Fibroblast of pulmonary artery (primary cell): ENCODE results near the gene DMAC2.
"Not testable (repeated sequence)": the region's sequence is repeated elsewhere in the genome, so short reads cannot be mapped to it uniquely, and the experiment has no call there.

Source experiments
- DNase-seq: peaks from one replicate; pipeline ENCODE4 v3.0.0-alpha.2; 2010; ENCODE audit warnings: low read depth
- H3K4me3 ChIP-seq: replicated peaks from 2 replicates; pipeline ENCODE4 v1.5.1; 2011; ENCODE audit warnings: low read depth, mild to moderate bottlenecking, control low read depth, low read length, moderate library complexity
- TF ChIP-seq, protein P1 (sequence below): IDR thresholded peaks from 2 replicates; pipeline ENCODE4 v1.5.1; 2011; ENCODE audit warnings: mild to moderate bottlenecking, control low read depth, low read length, inconsistent platforms; ENCODE audit errors: missing control alignments

DMAC2 gene

DNA sequence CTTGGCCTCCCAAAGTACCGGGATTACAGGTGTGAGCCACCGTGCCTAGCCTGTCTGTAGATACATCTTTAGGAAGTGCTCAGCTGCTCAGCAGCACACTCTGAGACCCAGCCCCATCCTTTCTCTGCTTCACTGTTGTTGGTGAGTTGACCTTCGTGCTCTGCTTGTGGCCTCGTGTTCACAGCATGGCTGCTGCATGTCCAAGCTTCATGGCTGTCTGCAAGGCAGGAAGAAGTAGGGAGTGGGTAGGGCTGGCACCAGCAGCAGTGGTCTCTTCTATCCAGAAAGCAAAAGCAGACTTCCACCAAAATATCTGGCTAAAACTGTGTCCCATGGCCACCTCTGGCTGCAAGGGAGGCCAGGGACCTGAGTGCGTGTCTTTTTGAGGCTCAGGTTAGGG is 26.8 kb downstream of the DMAC2 start:
- DNase-seq = no peak
- TF ChIP-seq, protein P1, sequence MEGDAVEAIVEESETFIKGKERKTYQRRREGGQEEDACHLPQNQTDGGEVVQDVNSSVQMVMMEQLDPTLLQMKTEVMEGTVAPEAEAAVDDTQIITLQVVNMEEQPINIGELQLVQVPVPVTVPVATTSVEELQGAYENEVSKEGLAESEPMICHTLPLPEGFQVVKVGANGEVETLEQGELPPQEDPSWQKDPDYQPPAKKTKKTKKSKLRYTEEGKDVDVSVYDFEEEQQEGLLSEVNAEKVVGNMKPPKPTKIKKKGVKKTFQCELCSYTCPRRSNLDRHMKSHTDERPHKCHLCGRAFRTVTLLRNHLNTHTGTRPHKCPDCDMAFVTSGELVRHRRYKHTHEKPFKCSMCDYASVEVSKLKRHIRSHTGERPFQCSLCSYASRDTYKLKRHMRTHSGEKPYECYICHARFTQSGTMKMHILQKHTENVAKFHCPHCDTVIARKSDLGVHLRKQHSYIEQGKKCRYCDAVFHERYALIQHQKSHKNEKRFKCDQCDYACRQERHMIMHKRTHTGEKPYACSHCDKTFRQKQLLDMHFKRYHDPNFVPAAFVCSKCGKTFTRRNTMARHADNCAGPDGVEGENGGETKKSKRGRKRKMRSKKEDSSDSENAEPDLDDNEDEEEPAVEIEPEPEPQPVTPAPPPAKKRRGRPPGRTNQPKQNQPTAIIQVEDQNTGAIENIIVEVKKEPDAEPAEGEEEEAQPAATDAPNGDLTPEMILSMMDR = no peak
- H3K4me3 ChIP-seq = no peak overlapping the region

GRCh38 chr19:41411968-41412265 is 27.8 kb downstream of the DMAC2 start:
- no peak overlapping the region for H3K4me3 ChIP-seq
- TF ChIP-seq, protein P1 = no peak
- no peak for DNase-seq

DNA sequence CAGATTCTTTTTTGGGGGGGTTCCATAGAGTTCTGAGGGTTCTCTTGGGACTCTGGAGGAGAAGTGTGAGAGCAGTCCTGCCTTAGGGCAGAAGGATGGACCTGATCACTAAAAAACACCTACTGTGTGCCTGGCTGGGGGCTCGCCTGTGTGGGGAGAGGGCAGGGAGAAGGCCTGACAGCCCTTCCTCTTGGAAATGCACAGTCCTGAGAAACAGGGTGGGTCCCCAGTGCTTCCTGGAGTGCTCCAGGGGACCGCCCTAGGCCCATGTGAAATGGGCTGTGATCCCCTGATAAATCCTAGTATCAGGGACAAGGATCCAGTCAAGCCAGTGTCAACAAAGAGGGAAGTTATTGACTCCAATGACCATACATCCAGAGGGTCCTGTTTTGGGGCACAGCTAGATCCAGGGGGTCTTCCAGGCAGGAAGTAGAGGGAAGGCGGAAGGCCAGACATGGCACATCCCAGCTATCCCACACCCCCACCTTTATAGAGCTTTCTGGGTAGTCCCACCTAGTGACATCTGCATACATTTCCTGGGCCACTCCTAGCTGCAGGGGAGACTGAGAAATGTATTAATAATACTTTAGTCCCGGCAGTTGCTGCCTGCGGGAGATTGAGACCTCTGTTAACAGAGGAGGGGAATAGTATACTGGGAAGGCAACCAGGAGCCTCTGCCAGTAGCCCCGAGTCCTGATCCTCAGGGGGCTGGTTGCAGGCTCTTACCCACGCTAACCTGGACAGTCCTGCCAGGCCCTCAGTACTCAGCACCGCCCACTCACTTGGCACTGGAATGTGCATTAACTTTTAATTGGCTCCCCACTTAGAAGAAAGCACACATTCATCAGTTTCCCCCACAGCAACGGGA is 28.4 kb downstream of the DMAC2 start:
- no peak for DNase-seq
- TF ChIP-seq, protein P1 = no peak
- H3K4me3 ChIP-seq = no peak overlapping the region

DNA sequence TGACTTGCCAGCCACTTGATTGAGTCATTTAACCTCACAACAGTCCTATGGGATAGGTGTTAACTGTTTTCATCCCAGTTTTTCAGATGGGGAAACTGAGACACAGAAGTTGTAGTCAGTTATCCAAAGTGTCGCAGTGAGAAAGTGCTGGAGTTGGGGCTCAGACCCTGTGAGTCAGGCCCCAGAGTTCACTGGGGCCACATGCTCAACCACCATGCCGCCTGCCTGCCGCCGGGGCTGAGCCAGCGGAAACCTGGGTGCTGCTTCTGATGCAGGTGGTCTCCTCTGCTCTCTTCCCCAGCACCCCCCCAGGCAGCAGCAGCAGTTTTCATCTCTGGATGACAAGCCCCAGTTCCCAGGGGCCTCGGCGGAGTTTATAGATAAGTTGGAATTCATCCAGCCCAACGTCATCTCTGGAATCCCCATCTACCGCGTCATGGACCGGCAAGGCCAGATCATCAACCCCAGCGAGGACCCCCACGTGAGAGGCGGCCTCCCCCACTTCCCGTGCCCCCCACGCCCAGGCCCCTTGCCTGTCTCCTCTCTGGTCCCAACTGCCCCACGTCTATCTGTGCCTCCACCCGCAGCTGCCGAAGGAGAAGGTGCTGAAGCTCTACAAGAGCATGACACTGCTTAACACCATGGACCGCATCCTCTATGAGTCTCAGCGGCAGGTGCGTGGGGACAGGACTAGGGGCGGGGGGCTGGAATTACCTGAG is 29.2 kb downstream of the DMAC2 start:
- DNase-seq = no peak
- TF ChIP-seq, protein P1 = no peak
- no peak overlapping the region for H3K4me3 ChIP-seq

DNA sequence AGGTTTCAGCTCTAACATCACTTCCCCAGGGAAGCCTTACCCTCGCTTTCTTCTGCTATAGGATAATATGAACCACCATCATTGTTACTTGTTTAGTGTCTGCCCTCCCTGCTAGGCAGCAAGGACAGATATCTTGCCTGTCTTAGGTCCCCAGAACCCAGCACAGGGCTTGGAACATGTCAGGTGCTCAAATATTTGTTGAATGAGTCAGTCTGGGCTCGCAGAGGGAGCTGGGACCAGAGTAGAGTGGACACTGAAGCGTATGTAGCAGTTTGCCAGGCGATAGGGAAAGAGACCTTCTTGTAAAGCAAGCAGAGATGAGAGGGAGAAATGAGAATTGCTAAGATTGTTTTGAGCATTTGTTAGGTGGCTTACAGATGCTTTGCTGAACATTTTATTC is 30.4 kb downstream of the DMAC2 start:
- H3K4me3 ChIP-seq = no peak overlapping the region
- DNase-seq = peak; percentile 51
- TF ChIP-seq, protein P1 = no peak

DNA sequence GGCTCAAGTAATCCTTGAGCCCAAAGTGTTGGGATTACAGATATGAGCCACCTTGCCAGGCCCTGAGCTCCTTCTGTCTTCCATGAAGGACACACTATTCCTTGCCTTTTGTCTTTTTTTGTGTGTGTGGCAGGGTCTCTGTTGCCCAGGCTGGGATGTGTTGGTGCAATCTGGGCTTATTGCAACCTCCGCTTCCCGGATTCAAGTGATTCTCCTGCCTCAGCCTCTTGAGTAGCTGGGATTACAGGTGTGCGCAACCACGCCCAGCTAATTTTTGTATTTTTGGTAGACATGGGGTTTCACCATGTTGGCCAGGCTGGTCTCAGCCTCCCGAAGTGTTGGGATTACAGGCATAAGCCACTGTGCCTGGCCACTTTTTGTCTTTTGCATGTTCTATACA is 30.9 kb downstream of the DMAC2 start:
- not testable (repeated sequence) for DNase-seq, H3K4me3 ChIP-seq

DNA sequence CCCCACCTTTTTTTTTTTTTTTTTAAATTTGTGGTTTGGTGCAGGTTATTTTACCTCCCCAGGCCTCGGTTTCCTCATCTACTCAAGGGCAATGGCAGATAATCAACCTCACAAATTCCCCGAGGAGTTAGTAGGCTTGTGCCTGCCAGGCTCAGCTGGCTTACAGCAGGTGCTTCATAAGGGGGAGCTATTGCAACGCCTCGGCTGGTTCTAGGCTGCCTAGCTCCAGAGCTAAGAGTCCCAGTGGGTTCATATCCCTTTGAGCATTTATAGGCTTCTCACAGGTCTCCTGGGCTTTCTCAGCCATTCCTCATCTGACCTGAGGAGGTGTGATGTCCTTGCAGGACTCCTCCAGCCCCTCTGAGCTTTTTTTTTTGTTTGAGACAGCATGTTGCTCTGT is 31.5 kb downstream of the DMAC2 start:
- no peak for DNase-seq
- TF ChIP-seq, protein P1 = no peak
- no peak overlapping the region for H3K4me3 ChIP-seq
